NCI-H1092 treated with DMSO at 0.1 percent for 48 hours (cell line): ENCODE measurements around the gene P4HA2.

Experiments
- DNase-seq: peaks from one replicate; lab custom pipeline; 2025; lab: John Stamatoyannopoulos, UW

The P4HA2 gene

GRCh38 chr5:132264546-132265335 lies 37.1 kb upstream of the P4HA2 start:
- no peak for DNase-seq

GRCh38 chr5:132263548-132264261 lies 36.1 kb upstream of the P4HA2 start:
- no peak for DNase-seq

- DNase-seq = no peak
These were observed 35.4 kb upstream of the P4HA2 start for GRCh38 chr5:132262882-132263547.

GRCh38 chr5:132261881-132262845 lies 34.5 kb upstream of the P4HA2 start:
- no peak for DNase-seq

- no peak for DNase-seq
These were observed 33.3 kb upstream of the P4HA2 start for GRCh38 chr5:132260714-132261551.

- DNase-seq = no peak
These were observed 32.4 kb upstream of the P4HA2 start for GRCh38 chr5:132260051-132260450.

GRCh38 chr5:132259069-132259851 lies 31.6 kb upstream of the P4HA2 start:
- DNase-seq = no peak

- no peak for DNase-seq
These were observed 30.7 kb upstream of the P4HA2 start for GRCh38 chr5:132258102-132259068.

- DNase-seq = no peak
These were observed 29.8 kb upstream of the P4HA2 start, which contains the start of gene PDLIM4 for GRCh38 chr5:132257131-132258101. Gene PDLIM4, plus strand, starts transcription at chr5:132257696. Its CDS starts 39 bp downstream, at chr5:132257735.

- DNase-seq = no peak
These were observed 29.1 kb upstream of the P4HA2 start for GRCh38 chr5:132256783-132257130.

- no peak for DNase-seq
These were observed 28.6 kb upstream of the P4HA2 start for GRCh38 chr5:132256086-132256782.

- DNase-seq = no peak
These were observed 26.8 kb upstream of the P4HA2 start for GRCh38 chr5:132254321-132254977.

GRCh38 chr5:132253452-132254320 lies 26.0 kb upstream of the P4HA2 start:
- no peak for DNase-seq

GRCh38 chr5:132253008-132253441 lies 25.4 kb upstream of the P4HA2 start:
- DNase-seq = no peak

GRCh38 chr5:132251220-132251725 lies 23.6 kb upstream of the P4HA2 start:
- DNase-seq = no peak
